Stimulated activated CD4-positive, alpha-beta T cell treated with anti-CD3 and anti-CD28 coated beads, Interleukin-1b, Interleukin-23, amount 100 ng/mL, for 4 hours (primary cell): ENCODE results near the gene TPSAB1.
"Not testable (repeated sequence)": the region's sequence is repeated elsewhere in the genome, so short reads cannot be mapped to it uniquely, and the experiment has no call there.

Experiments used
- DNase-seq, 2 donors: peaks; one replicate each; pipeline ENCODE4 v3.0.0-alpha.2; 2020; ENCODE audit warnings: low read depth in 2 of 2

Gene TPSAB1

GRCh38 chr16:1240436-1240835 is at the start of gene TPSAB1:
Gene TPSAB1 (plus strand): TSS chr16:1240705. CDS start chr16:1240939, 234 bp downstream.
- DNase-seq = not testable (repeated sequence)

GRCh38 chr16:1190789-1191188 is 49.7 kb upstream of the TPSAB1 start:
- DNase-seq = not testable (repeated sequence)

DNA sequence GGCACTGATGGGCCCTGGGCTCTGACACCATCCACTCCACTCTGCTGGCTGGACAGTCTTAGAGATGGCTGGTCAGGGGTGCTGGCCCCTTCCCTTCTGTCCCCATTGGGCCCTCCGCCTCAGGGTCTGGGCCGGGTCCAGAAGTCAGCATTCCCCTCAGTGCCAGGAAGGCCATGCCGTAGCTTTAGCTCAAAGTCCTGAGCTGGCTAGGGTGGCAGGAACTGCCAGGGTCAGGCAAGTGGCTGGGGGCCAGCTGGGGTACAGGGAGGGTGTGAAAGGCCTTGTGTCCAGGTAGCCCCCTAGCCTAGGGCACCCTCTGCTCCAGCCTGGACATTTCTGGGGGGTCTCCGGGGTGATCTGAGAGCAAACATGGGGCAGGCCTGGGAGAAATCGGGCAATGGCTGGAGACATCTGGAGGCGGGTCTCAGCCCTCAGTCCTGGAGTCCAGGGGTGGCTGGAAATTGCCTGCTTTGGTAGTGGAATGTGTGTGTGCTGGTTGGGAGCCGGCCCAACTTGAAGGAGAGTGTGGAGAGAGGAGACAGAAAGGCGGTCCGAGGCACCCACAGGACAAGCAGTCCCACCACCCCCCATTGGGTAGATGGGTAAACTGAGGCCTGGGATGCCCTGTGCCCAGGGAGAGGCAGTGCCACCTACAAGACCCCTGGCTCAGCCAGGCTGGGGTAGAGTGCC is 48.0 kb upstream of the TPSAB1 start:
- no peak for DNase-seq

DNA sequence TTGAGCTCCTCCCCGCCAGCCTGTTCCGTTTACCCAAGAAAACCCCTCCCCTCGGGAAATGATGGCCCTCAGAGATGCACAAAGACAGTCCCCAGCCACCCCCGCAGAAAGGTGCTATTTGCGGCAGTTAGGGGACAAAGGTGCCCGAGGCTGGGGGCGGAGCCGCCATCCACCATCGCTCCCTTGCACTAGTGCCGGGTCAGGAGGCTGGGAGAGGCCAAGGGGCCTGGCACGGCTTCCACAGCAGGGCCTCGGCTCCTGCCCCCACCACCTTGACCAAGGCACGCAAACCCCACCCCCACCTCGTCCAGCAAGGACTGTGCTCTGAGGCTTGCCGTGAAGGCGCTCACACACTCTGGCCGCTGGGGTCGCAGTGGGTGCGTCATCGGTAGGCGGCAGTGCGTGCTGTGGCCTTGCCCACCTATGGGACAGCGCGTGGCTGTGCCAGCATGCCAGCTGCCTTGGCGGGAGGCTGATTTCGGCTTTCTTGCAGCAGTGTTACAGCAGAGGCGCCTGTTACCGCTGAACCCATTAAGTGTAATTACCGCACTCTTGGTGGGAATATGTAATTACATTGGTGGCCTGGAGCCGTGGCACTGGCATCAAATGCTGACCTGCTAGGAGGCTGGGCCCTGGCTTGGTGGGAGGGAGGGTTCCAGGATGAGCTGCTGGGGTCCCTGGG is 47.2 kb upstream of the TPSAB1 start:
- DNase-seq = no peak

GRCh38 chr16:1193825-1194581 is 46.5 kb upstream of the TPSAB1 start:
- no peak for DNase-seq

GRCh38 chr16:1194665-1195392 is 45.7 kb upstream of the TPSAB1 start:
- DNase-seq = peak; percentile 10 to 31

DNA sequence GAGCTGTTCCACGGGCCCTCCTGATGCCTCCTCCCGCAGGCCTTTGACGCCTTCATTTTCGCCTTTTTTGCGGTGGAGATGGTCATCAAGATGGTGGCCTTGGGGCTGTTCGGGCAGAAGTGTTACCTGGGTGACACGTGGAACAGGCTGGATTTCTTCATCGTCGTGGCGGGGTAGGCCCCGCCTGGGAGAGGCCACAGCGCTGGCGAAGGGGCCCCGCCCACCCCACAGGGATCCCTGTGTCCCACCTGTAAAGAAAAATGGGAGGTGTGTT is 45.2 kb upstream of the TPSAB1 start:
- DNase-seq = no peak

DNA sequence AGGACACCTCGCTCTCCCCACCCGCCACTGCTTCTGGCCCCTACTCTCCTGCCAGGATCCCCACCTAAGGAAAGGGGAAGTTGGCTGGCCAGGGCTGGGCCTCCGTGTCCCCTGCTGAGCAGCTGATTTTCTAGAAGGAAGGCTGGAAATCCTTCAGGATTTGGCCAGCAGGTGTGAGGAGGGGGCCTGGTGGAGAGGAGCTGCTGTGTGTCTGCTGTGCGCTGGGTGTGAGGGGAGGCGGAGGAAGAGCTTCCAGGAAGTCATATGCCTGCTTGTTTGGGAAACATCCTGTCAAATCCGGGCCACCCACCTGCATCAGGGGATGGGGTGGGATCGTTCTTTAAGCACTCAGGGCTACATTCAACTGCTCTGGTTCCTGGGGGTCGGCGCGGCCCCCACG is 44.0 kb upstream of the TPSAB1 start:
- no peak for DNase-seq

- no peak for DNase-seq
These were observed 43.2 kb upstream of the TPSAB1 start for GRCh38 chr16:1197237-1197866.

DNA sequence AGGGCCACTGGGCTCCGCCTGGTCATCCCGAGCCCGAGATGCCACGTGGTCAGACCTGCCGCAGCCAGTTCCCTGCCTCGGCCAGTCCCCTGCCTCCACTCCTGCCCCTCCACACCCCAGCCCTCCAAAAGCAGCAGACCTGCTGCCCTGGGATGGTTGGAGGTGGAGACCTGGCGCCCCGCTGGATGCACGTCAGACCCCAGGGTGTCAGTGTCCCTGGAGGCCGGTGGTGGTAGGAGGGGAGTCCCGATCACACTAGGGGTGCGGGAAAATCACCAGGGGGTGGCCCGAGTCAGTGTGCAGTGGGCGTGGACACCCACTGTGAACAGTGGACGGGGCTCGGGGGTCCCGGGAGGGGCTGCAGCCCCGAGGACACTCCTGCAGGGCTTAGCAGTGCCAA is 42.3 kb upstream of the TPSAB1 start:
- DNase-seq = no peak

DNA sequence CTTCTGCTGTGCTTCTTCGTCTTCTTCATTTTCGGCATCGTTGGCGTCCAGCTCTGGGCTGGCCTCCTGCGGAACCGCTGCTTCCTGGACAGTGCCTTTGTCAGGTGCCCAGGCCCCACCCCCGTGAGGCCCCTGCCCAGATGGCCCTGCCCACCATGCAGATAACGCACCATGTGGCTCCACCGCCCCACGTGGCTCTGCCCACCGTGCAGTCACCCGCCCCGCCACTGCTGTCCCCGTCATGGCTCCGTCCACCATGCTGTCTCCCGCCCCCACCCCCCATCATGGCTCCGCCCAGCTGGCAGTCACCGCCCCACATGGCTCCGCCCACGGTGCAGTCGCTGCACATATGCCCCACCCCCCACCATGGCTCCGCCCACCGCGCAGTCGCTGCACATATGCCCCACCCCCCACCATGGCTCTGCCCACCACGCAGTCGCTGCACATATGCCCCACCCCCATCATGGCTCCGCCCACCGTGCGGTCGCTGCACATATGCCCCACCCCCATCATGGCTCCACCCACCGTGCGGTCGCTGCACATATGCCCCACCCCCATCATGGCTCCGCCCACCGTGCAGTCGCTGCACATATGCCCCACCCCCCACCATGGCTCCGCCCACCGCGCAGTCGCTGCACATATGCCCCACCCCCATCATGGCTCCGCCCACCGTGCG is 41.7 kb upstream of the TPSAB1 start:
- DNase-seq = not testable (repeated sequence)

DNA sequence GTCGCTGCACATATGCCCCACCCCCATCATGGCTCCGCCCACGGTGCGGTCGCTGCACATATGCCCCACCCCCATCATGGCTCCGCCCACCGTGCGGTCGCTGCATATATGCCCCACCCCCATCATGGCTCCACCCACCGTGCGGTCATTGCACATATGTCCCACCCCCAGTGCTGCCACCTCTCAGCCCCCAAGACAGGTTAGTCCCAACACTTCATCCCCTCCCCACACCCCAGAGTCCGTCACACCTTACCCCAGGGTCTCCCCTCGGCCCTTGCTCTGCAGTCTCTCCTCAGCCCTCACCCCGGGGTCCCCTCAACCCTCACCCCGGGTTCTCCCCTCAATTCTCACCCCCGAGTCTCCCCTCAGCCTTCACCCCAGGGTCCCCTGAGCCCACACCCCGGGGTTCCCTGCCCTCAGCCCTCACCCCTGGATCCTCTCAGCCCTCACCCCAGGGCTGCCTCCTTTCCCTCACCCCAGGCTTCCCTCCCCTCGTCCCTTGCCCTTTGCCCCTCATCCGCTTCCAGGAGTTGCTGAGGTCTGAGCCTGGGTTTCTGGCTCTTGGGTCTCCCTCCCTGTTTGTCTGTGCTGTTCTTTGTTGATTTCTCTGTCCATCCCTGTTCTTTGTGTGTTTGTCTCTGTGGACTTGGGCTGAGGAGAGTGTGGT is 41.0 kb upstream of the TPSAB1 start:
- no peak for DNase-seq

GRCh38 chr16:1200014-1200627 is 40.4 kb upstream of the TPSAB1 start:
- DNase-seq = no peak

GRCh38 chr16:1201444-1201843 is 39.1 kb upstream of the TPSAB1 start:
- DNase-seq = no peak

- no peak for DNase-seq
These were observed 38.2 kb upstream of the TPSAB1 start for GRCh38 chr16:1202274-1202673.

DNA sequence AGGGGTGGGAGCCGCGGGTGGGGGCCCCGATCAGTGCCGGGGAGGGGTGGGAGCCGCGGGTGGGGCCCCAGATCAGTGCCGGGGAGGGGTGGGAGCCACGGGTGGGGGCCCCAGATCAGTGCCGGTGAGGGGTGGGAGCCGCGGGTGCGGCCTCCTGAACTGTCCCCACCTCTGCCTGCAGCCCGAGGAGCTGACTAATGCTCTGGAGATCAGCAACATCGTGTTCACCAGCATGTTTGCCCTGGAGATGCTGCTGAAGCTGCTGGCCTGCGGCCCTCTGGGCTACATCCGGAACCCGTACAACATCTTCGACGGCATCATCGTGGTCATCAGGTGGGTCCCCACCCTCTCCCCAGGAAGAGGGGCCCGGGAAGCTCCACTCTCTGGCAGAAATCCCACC is 35.6 kb upstream of the TPSAB1 start:
- DNase-seq = no peak

GRCh38 chr16:1206326-1206725 is 34.2 kb upstream of the TPSAB1 start:
- DNase-seq = no peak

DNA sequence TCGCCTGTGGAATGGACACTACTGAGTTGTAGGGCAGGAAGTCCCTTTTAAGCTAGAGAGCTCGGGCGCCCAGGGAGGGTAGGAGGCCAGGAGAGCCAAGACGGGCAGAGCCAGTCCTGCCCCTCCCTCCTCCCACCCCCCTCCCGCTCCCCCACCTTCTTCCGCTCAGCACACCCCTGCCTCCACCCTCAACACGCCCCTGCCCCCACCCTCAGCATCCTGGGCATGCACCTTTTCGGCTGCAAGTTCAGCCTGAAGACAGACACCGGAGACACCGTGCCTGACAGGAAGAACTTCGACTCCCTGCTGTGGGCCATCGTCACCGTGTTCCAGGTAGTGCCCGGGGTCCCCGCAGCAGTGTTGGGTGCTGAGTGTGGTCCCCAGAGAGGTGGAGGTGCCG is 33.7 kb upstream of the TPSAB1 start:
- no peak for DNase-seq

DNA sequence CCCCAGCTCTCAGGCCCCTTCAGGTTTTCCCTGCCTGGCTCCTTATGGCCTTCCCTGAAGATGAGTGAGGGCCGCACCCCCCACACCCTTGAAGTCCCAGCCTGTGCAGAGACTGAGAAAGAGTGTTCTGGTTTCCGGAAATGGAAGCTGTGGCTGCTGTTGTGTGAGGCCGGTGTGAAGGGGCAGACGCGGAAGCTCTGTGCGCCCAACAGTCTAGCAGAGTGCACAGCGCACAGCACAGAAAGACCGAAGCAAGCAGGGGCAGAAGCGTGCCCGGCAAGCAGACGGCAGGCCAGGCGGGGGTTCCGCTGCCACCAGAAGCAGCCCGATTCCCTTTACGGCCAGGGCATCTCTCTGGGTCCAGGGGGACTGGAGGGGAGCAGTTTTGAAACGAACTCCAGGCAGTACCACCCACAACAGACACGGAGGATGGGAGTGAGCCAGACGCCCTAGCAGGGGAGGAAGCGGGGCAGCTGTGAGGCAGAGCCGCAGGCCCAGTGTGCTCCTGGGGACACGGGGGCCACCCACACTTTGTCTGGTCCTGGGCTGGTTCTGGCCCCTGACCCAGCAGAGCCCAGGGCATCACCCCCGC is 32.2 kb upstream of the TPSAB1 start:
- DNase-seq = no peak

- DNase-seq = no peak
These were observed 31.4 kb upstream of the TPSAB1 start for GRCh38 chr16:1209081-1209480.
